Mucosa of rectum (tissue), 2 donors: ENCODE results near the gene TADA1.

Experiments
- H3K27ac ChIP-seq, 2 donors: one replicate each; pipeline ENCODE4 v1.7.0; 2013; ENCODE audit warnings: inconsistent platforms in 2 of 2, low read depth in 2 of 2, low read length in 2 of 2
- H3K27me3 ChIP-seq, 2 donors: one replicate each; pipeline ENCODE4 v1.7.0; 2013; ENCODE audit warnings: low read length in 2 of 2; ENCODE audit not compliant: control insufficient read depth in 2 of 2, insufficient read depth in 2 of 2
- H3K36me3 ChIP-seq, 2 donors: one replicate each; pipeline ENCODE4 v1.7.0; 2013; ENCODE audit warnings: low read length in 2 of 2; ENCODE audit not compliant: control insufficient read depth in 2 of 2, insufficient read depth in 2 of 2
- H3K4me1 ChIP-seq, 2 donors: one replicate each; pipeline ENCODE4 v1.7.0; 2013; ENCODE audit warnings: low read length in 2 of 2, mild to moderate bottlenecking in 1 of 2; ENCODE audit not compliant: control insufficient read depth in 2 of 2, insufficient read depth in 2 of 2
- H3K4me3 ChIP-seq, 2 donors: one replicate each; pipeline ENCODE4 v1.7.0; 2013; ENCODE audit warnings: low read length in 2 of 2
- H3K9ac ChIP-seq, 2 donors: one replicate each; pipeline ENCODE4 v1.7.0; 2013; ENCODE audit warnings: low read length in 2 of 2, low read depth in 1 of 2, mild to moderate bottlenecking in 1 of 2
- H3K9me3 ChIP-seq, 2 donors: one replicate each; pipeline ENCODE4 v1.7.0; 2013; ENCODE audit warnings: low read length in 2 of 2; ENCODE audit not compliant: control insufficient read depth in 2 of 2
- donor health status: healthy.
- donor health status: Normal muscosa, but diverticular disease.

TADA1 gene

DNA sequence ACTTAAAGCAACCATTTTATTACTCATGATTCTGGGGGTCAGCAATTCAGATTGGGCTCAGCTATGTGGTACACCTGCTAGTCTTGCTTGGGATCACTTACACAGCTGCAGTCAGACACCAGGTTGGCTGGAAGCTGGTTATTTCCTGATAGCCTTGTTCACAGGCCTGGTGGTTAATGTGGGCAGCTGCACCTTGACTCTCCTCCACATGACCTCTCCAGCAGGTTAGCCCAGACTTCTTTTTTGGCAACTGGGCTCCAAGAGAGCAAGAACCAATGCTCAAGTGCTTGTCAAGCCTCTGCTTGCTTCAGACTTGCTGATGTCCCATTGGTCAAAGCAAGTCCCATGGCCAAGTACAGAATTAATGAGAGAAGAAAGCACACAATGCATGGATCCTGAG lies 48.6 kb downstream of the TADA1 start:
- no peak overlapping the region for H3K9ac ChIP-seq
- H3K27ac ChIP-seq: no peak overlapping the region
- H3K27me3 ChIP-seq: no peaks in the 10 kb centered on the region
- H3K36me3 ChIP-seq: no peaks in the 10 kb centered on the region
- no peaks in the 10 kb centered on the region for H3K4me1 ChIP-seq
- H3K9me3 ChIP-seq: no peaks in the 10 kb centered on the region
- no peak overlapping the region for H3K4me3 ChIP-seq

DNA sequence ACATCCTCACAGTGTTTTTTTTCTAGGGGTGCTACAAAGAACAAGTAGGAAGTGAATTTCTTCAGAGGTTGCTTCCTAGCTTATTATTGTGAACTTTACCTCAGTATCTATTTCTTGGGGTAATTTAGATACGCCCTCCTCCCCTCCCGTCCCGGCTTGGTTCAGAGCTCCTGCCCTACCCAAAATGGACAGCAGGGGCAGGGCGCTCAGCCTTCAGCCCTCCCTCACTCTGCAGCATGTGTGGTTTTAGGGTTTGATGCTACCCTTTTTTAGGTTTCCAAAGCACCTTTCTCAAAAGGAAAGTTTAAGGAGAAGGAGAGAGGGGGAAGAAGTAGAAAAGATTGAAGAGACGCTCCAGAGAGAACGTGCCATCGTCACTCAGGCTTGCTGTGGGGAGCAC lies 53.7 kb downstream of the TADA1 start:
- Histone ChIP-seq H3K27me3 (no peaks in the 10 kb centered on the region), H3K9ac (no peak overlapping the region), H3K27ac (no peak overlapping the region), H3K4me1 (no peaks in the 10 kb centered on the region), H3K4me3 (no peak overlapping the region), H3K36me3 (no peaks in the 10 kb centered on the region), H3K9me3 (no peaks in the 10 kb centered on the region)

DNA sequence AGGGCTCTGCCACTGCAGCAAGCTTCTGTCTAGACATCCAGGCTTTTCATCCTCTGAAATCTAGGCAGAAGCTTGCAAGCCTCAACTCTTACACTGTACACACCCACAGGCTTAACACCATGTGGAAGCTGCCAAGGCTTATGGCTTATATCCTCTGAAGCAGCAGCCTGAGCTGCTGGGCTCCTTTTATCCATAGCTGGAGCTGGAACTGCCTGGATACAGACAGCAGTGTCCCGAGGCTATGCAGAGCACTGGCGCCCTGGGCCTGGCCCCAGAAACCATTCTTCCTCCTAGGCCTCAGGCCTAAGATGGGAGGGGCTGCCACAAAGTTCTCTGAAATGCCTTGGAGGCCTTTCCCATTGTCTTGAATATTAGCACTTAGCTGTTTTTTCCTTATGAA lies 56.1 kb downstream of the TADA1 start:
- H3K4me1 ChIP-seq: no peaks in the 10 kb centered on the region
- H3K36me3 ChIP-seq: no peaks in the 10 kb centered on the region
- no peak overlapping the region for H3K9ac ChIP-seq
- no peak overlapping the region for H3K27ac ChIP-seq
- H3K27me3 ChIP-seq: no peaks in the 10 kb centered on the region
- no peaks in the 10 kb centered on the region for H3K9me3 ChIP-seq
- H3K4me3 ChIP-seq: no peak overlapping the region

DNA sequence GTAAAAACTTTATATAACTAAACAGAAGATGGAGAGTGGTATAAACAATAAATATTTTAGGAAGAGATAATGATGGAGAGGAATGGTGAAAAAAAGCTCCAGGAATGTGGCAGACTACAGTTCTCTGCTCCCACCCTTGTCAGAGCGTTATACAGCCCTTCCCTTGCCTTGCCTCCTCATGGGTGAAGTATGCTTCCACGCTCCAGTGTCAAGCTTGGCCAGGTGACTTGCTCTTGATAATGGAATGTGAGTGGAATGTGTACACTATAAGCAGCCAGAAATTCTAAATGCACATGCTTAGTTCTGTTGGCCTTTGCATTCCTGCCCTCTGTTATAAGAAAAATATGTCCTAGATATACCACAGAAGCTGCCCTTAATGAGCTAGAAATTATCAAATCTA lies 61.5 kb downstream of the TADA1 start:
- no peaks in the 10 kb centered on the region for H3K36me3 ChIP-seq
- no peaks in the 10 kb centered on the region for H3K27me3 ChIP-seq
- no peaks in the 10 kb centered on the region for H3K9me3 ChIP-seq
- H3K9ac ChIP-seq: no peak overlapping the region
- H3K27ac ChIP-seq: no peak overlapping the region
- H3K4me1 ChIP-seq: no peaks in the 10 kb centered on the region
- no peak overlapping the region for H3K4me3 ChIP-seq

DNA sequence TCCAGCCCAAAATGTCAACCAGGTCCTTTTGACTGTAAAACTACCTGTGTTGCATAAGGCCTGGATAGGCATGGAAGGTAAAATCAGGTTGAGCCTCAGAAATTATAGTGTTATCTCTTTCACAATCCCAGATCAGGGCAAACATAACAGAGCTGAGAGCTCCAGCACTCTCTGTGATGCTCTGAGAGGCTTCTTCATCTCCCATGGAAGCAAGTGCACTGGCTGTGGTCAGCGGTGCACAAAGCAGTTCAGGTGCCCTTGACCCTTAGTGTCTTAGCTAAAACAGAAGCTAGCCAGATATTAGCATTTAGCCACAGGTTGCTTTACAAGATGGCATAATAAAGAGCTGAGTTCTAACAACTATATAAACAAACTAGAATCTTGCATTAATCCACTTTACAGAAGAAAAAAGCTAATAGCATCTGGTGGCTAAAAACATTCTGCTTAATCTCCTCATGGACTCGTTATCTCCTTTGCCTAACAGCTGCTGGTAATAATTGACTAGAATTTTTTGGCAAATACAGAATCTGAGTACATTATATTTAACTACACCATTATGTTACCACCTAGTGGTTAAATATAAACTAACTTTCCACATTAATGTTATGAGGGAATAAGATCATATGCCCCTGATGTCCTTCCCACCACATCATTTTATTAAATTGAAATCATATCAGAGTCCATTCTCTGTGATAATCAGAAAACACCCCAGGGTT lies 62.4 kb downstream of the TADA1 start:
- no peak overlapping the region for H3K9ac ChIP-seq
- H3K27ac ChIP-seq: no peak overlapping the region
- no peaks in the 10 kb centered on the region for H3K27me3 ChIP-seq

DNA sequence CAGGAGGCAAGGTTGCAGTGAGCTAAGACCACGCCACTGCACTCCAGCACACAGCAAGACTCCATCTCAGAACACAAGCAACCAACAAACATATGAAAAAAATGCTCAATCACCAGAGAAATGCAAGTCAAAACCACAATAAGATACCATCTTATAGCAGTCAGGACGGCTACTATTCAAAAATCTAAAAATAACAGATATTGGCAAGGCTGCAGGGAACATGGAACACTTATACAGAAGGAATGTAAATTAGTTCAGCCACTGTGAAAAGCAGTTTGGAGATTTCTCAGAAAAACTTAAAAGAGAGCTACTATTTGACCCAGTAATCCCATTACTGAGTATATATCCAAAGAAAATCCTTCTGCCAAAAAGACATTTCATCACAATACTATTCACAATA lies 64.4 kb downstream of the TADA1 start:
- Histone ChIP-seq H3K36me3 (no peaks in the 10 kb centered on the region), H3K9me3 (no peaks in the 10 kb centered on the region), H3K4me3 (no peak overlapping the region), H3K27ac (no peak overlapping the region), H3K27me3 (no peaks in the 10 kb centered on the region), H3K4me1 (no peaks in the 10 kb centered on the region), H3K9ac (no peak overlapping the region)

More for the DNA sequence above, 62.4 kb downstream of the TADA1 start:
- H3K4me3 ChIP-seq: no peak overlapping the region
- no peaks in the 10 kb centered on the region for H3K4me1 ChIP-seq
- no peaks in the 10 kb centered on the region for H3K36me3 ChIP-seq
- no peaks in the 10 kb centered on the region for H3K9me3 ChIP-seq

DNA sequence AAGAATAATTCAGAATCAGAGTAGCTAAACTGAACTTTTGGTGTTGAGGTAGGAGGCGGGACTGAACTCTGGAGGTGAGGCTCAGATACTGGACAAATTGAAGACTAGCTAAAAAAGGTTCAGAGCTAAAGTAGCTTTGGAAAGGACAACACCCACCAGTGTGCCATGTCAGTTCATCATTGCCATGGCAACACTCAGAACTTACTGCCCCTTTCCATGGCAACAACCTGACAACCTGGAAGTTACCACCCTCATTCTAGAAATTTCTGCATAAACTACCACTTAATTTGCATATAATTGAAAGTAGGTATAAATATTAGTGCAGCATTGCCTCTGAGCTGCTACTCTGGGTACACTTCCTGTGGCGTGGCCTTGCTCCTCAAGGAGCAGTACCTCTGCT lies 67.1 kb downstream of the TADA1 start:
- no peaks in the 10 kb centered on the region for H3K27me3 ChIP-seq
- H3K27ac ChIP-seq: no peak overlapping the region
- no peaks in the 10 kb centered on the region for H3K4me1 ChIP-seq
- H3K36me3 ChIP-seq: no peaks in the 10 kb centered on the region
- no peaks in the 10 kb centered on the region for H3K9me3 ChIP-seq
- H3K9ac ChIP-seq: no peak overlapping the region
- no peak overlapping the region for H3K4me3 ChIP-seq
